ENCODE results near the gene LRRC27. TPM values are rescaled to one million over a fixed set of nuclear protein-coding genes. Genes with fewer than 3 reads are reported as not detected.

Gene LRRC27
- total and polyA plus RNA-seq, 2 donors (not counting 1 experiment from before 2014, with no cell fraction given) = 4.1 to 11.7 TPM

GRCh38 chr10:132393695-132394181, 61.7 kb downstream of the LRRC27 start:
- H3K79me2 ChIP-seq (ENCODE audit: control insufficient read depth, insufficient read depth, low read length) = no peaks in the 10 kb centered on the region
- H3K4me3 ChIP-seq (replicated peaks in 1 of 4; ENCODE audit: control extremely low read depth in 1 of 4, insufficient read depth in 1 of 4, low read depth in 3 of 4, low read length in 4 of 4) = no peak overlapping the region
- no peaks in the 10 kb centered on the region for H3K27me3 ChIP-seq (ENCODE audit: control insufficient read depth, insufficient read depth, low read length)
- no peaks in the 10 kb centered on the region for H3K4me1 ChIP-seq (ENCODE audit: control insufficient read depth, extremely low read depth, insufficient read depth, low read length)
- H3K36me3 ChIP-seq (ENCODE audit: control insufficient read depth, insufficient read depth, low read length) = no peaks in the 10 kb centered on the region
- no peak for DNase-seq (ENCODE audit: low read depth in 2 of 2)
- no peaks in the 10 kb centered on the region for H3K9me3 ChIP-seq (ENCODE audit: control insufficient read depth, insufficient read depth, low read depth, low read length)
- no peak overlapping the region for H3K27ac ChIP-seq (ENCODE audit: insufficient read depth, low read length)
- H4K20me1 ChIP-seq (ENCODE audit: control insufficient read depth, extremely low read depth, insufficient read depth, low read length) = no peaks in the 10 kb centered on the region
- H2AFZ ChIP-seq (ENCODE audit: low read length) = no peak overlapping the region
- no peak overlapping the region for H3K9ac ChIP-seq (ENCODE audit: insufficient read depth, low read length)
- TF ChIP-seq EZH2 (IDR thresholded peaks at IDR 0.05; ENCODE audit: low read length, missing control alignments) = no peak
- TF ChIP-seq CTCF (conservative IDR thresholded peaks at IDR 0.05 in 1 of 2, IDR thresholded peaks at IDR 0.05 in 1 of 2; ENCODE audit: low read depth in 1 of 2, low read length in 2 of 2) = no peak
- H3K4me2 ChIP-seq (ENCODE audit: extremely low read depth, insufficient read depth, low read length) = no peak overlapping the region

- DNase-seq (ENCODE audit: low read depth in 2 of 2) = no peak
- TF ChIP-seq EZH2 (IDR thresholded peaks at IDR 0.05; ENCODE audit: low read length, missing control alignments) = no peak
- no peak for TF ChIP-seq CTCF (conservative IDR thresholded peaks at IDR 0.05 in 1 of 2, IDR thresholded peaks at IDR 0.05 in 1 of 2; ENCODE audit: low read depth in 1 of 2, low read length in 2 of 2)
- no peak overlapping the region for H3K27ac ChIP-seq (ENCODE audit: insufficient read depth, low read length)
- H3K4me1 ChIP-seq (ENCODE audit: control insufficient read depth, extremely low read depth, insufficient read depth, low read length) = no peaks in the 10 kb centered on the region
- H3K9me3 ChIP-seq (ENCODE audit: control insufficient read depth, insufficient read depth, low read depth, low read length) = no peaks in the 10 kb centered on the region
- H3K9ac ChIP-seq (ENCODE audit: insufficient read depth, low read length) = no peak overlapping the region
- no peak overlapping the region for H2AFZ ChIP-seq (ENCODE audit: low read length)
- H3K36me3 ChIP-seq (ENCODE audit: control insufficient read depth, insufficient read depth, low read length) = no peaks in the 10 kb centered on the region
- H3K4me3 ChIP-seq (replicated peaks in 1 of 4; ENCODE audit: control extremely low read depth in 1 of 4, insufficient read depth in 1 of 4, low read depth in 3 of 4, low read length in 4 of 4) = no peak overlapping the region
- no peaks in the 10 kb centered on the region for H3K79me2 ChIP-seq (ENCODE audit: control insufficient read depth, insufficient read depth, low read length)
- H3K27me3 ChIP-seq (ENCODE audit: control insufficient read depth, insufficient read depth, low read length) = no peaks in the 10 kb centered on the region
- H3K4me2 ChIP-seq (ENCODE audit: extremely low read depth, insufficient read depth, low read length) = no peak overlapping the region
- H4K20me1 ChIP-seq (ENCODE audit: control insufficient read depth, extremely low read depth, insufficient read depth, low read length) = no peaks in the 10 kb centered on the region
These were observed 62.3 kb downstream of the LRRC27 start for GRCh38 chr10:132394201-132394811.

GRCh38 chr10:132394936-132395703, 63.1 kb downstream of the LRRC27 start:
- H3K36me3 ChIP-seq (ENCODE audit: control insufficient read depth, insufficient read depth, low read length) = no peaks in the 10 kb centered on the region
- no peak overlapping the region for H3K27ac ChIP-seq (ENCODE audit: insufficient read depth, low read length)
- H3K79me2 ChIP-seq (ENCODE audit: control insufficient read depth, insufficient read depth, low read length) = no peaks in the 10 kb centered on the region
- H3K9ac ChIP-seq (ENCODE audit: insufficient read depth, low read length) = no peak overlapping the region
- DNase-seq (ENCODE audit: low read depth in 2 of 2) = no peak
- H2AFZ ChIP-seq (ENCODE audit: low read length) = no peak overlapping the region
- no peaks in the 10 kb centered on the region for H3K27me3 ChIP-seq (ENCODE audit: control insufficient read depth, insufficient read depth, low read length)
- no peaks in the 10 kb centered on the region for H4K20me1 ChIP-seq (ENCODE audit: control insufficient read depth, extremely low read depth, insufficient read depth, low read length)
- H3K4me3 ChIP-seq (replicated peaks in 1 of 4; ENCODE audit: control extremely low read depth in 1 of 4, insufficient read depth in 1 of 4, low read depth in 3 of 4, low read length in 4 of 4) = peak overlapping the region in 1 of 4 experiments; percentile 58
- peak overlapping the region; percentile 25 for H3K4me2 ChIP-seq (ENCODE audit: extremely low read depth, insufficient read depth, low read length)
- H3K9me3 ChIP-seq (ENCODE audit: control insufficient read depth, insufficient read depth, low read depth, low read length) = no peaks in the 10 kb centered on the region
- H3K4me1 ChIP-seq (ENCODE audit: control insufficient read depth, extremely low read depth, insufficient read depth, low read length) = no peaks in the 10 kb centered on the region
- no peak for TF ChIP-seq EZH2 (IDR thresholded peaks at IDR 0.05; ENCODE audit: low read length, missing control alignments)
- TF ChIP-seq CTCF (conservative IDR thresholded peaks at IDR 0.05 in 1 of 2, IDR thresholded peaks at IDR 0.05 in 1 of 2; ENCODE audit: low read depth in 1 of 2, low read length in 2 of 2) = no peak
